ENCODE measurements around the gene AGK. TPM values are rescaled to one million over a fixed set of nuclear protein-coding genes. Genes with fewer than 3 reads are reported as not detected.

The AGK gene, protein sequence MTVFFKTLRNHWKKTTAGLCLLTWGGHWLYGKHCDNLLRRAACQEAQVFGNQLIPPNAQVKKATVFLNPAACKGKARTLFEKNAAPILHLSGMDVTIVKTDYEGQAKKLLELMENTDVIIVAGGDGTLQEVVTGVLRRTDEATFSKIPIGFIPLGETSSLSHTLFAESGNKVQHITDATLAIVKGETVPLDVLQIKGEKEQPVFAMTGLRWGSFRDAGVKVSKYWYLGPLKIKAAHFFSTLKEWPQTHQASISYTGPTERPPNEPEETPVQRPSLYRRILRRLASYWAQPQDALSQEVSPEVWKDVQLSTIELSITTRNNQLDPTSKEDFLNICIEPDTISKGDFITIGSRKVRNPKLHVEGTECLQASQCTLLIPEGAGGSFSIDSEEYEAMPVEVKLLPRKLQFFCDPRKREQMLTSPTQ
- 27.4 TPM for polyA plus RNA-seq
- long read RNA-seq, donor 1, partial matches to known transcripts = 9 of 9 reads
- long read RNA-seq, donor 1, other reads (novel, unspliced or antisense) = 0 of 9 reads
- long read RNA-seq, donor 2, partial matches to known transcripts = 6 of 9 reads
- long read RNA-seq, donor 2, other reads (novel, unspliced or antisense) = 0 of 9 reads
- long read RNA-seq, donor 3, partial matches to known transcripts = 60 of 68 reads
- long read RNA-seq, donor 3, other reads (novel, unspliced or antisense) = 6 of 68 reads
- long read RNA-seq, donor 4 = 0 reads
- long read RNA-seq, donor 5, partial matches to known transcripts = 0 of 2 reads
- long read RNA-seq, donor 5, other reads (novel, unspliced or antisense) = 0 of 2 reads
- long read RNA-seq, donor 6, partial matches to known transcripts = 161 of 168 reads
- long read RNA-seq, donor 6, other reads (novel, unspliced or antisense) = 7 of 168 reads
- long read RNA-seq, donor 7, partial matches to known transcripts = 0 of 1 reads
- long read RNA-seq, donor 7, other reads (novel, unspliced or antisense) = 0 of 1 reads
- long read RNA-seq, donor 8, partial matches to known transcripts = 13 of 15 reads
- long read RNA-seq, donor 8, other reads (novel, unspliced or antisense) = 0 of 15 reads
- long read RNA-seq, donor 9, partial matches to known transcripts = 0 of 1 reads
- long read RNA-seq, donor 9, other reads (novel, unspliced or antisense) = 0 of 1 reads
- long read RNA-seq, donor 10, partial matches to known transcripts = 6 of 8 reads
- long read RNA-seq, donor 10, other reads (novel, unspliced or antisense) = 0 of 8 reads
- long read RNA-seq, donor 11, partial matches to known transcripts = 0 of 1 reads
- long read RNA-seq, donor 11, other reads (novel, unspliced or antisense) = 0 of 1 reads

DNA sequence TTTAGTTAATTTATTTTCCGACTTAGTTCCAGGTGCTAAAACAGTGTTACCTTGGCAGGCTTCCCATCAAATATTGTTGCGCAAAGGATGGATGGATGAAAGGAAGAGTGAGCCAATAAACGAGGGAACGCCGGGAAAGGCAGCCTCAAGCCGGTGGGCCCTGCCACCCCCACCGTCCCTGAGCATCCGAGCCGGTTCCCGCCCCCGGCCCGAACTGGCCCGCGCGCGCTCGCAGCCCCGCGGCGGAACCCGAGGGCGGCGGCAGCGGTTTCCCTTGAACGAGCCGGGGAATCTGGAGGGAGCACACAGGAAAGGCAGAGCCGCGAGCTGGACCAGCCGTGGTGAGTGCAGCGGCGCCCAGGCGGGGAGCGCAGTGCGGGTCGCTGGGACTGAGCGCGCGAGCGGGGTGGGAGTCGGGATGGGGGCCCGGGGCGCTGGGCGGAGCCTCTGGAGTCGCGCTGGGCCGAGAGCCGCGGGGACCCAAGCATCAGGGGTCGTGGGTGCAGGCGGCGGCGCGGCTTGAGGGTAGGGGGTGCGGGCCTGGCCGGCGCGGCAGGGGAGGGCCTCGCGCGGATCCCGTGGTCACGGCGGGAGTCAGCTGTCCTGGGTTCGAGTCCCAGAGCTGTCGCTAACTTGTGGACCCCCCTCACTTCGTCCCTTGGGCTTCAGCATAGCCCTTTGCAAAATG, at the start of gene AGK:
TSS of gene AGK (plus strand) at position 317 of the 688 bp plus-strand sequence. CDS start 4,057 bp downstream, outside the sequence.
- H3K27ac ChIP-seq (ENCODE audit: low read length) = peak within 1 kb of the TSS; percentile 2
- no CpG with 5 or more reads among the region's 66 CpGs for WGBS (ENCODE audit: insufficient coverage, low lambda C conversion rate)
- H3K9me3 ChIP-seq (ENCODE audit: control insufficient read depth, low read depth, low read length) = no peaks in the 10 kb centered on the region
- peak; percentile 48 to 79 for DNase-seq
- no peaks in the 10 kb centered on the region for H3K36me3 ChIP-seq (ENCODE audit: control insufficient read depth, insufficient read depth, low read length)
- no peaks in the 10 kb centered on the region for H3K27me3 ChIP-seq (ENCODE audit: control insufficient read depth, insufficient read depth, low read length)
- H3K4me3 ChIP-seq (ENCODE audit: low read length) = peak within 1 kb of the TSS; percentile 47
- peaks cover 6% of the 10 kb centered on the region for H3K4me1 ChIP-seq (ENCODE audit: control insufficient read depth, insufficient read depth, low read length)

DNA sequence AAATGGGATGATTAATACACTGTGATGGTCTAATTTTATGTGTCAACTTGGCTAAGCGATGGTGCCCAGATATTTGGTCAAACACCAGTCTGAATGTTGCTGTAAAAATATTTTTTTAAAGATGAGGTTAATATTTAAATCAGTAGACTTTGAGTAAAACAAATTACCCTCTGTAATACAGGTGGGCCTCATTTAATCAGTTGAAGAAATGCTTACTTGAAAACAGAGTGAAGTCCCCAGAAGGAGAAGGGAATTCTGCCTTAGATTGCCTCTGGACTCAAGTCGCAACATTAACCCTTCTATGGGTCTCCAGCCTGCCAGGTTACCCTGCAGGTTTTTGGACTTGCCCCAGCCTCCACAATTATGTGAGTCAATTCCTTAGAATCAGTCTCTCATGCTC, 49.8 kb upstream of the AGK start:
- H3K27me3 ChIP-seq (ENCODE audit: control insufficient read depth, insufficient read depth, low read length) = peaks cover 2% of the 10 kb centered on the region
- no peaks in the 10 kb centered on the region for H3K4me1 ChIP-seq (ENCODE audit: control insufficient read depth, insufficient read depth, low read length)
- H3K4me3 ChIP-seq (ENCODE audit: low read length) = no peak overlapping the region
- no peaks in the 10 kb centered on the region for H3K36me3 ChIP-seq (ENCODE audit: control insufficient read depth, insufficient read depth, low read length)
- no peaks in the 10 kb centered on the region for H3K9me3 ChIP-seq (ENCODE audit: control insufficient read depth, low read depth, low read length)
- DNase-seq = no peak
- no CpG with 5 or more reads among the region's 2 CpGs for WGBS (ENCODE audit: insufficient coverage, low lambda C conversion rate)
- H3K27ac ChIP-seq (ENCODE audit: low read length) = no peak overlapping the region

DNA sequence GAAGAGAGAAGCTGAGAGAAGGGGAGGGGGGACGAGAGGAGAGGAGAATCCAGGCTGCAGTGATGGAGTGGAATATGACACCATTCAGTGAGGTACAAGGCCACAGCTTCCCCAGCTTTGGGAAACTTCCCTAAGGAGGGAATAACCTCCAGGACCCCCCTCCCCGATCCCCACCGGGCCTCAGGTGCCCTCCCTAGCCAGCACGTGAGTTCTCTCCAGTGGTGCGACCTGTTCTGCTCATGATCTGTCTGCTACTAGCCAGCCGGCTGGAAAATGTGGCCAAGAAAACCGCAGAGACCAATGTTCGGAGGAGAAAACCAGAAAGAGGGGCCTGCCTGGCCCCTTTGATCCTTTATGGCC, 39.9 kb upstream of the AGK start:
- Histone ChIP-seq H3K27ac (ENCODE audit: low read length) (no peak overlapping the region), H3K36me3 (ENCODE audit: control insufficient read depth, insufficient read depth, low read length) (no peaks in the 10 kb centered on the region), H3K9me3 (ENCODE audit: control insufficient read depth, low read depth, low read length) (no peaks in the 10 kb centered on the region), H3K27me3 (ENCODE audit: control insufficient read depth, insufficient read depth, low read length) (peaks cover 40% of the 10 kb centered on the region), H3K4me1 (ENCODE audit: control insufficient read depth, insufficient read depth, low read length) (peaks cover 3% of the 10 kb centered on the region), H3K4me3 (ENCODE audit: low read length) (no peak overlapping the region)
- WGBS (ENCODE audit: insufficient coverage, low lambda C conversion rate) = no CpG with 5 or more reads among the region's 8 CpGs
- no peak for DNase-seq

DNA sequence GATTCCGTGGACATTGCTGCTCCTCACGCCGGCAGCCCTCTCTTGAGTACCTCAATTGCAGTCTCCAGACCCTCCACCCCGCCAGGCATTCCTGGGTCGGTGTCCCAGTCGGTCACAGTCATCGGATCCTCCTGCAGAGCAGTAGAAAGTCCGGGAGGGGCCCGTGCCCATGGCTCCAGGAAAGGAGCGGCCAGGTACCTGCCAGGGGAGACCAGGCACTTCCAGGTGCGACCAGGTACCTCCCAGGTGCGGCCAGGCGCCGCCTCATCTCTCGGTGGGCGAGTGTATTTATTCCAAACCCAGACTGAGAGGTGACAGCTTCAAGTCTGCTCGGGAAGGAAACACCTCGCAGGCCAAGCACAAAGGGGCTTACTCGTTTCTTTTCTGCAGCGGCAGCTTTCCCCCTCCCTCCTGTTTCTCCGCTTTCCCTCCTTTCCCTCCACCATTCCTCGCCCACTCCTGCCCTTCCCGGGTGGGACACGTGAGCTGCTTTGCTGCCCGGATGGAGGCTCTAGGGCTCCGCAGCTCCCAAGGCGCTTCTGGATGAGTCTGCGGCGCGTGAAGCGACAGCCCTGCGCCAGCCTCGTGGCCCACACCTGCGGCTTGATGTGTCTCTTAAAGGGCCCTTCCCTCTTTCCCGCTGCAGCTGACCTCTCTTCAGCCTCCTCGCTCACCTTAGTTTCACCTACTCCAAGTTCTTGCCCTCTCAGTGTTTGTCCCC, 39.4 kb upstream of the AGK start:
- H3K4me3 ChIP-seq (ENCODE audit: low read length) = no peak overlapping the region
- DNase-seq = peak; percentile 8 to 41
- H3K9me3 ChIP-seq (ENCODE audit: control insufficient read depth, low read depth, low read length) = no peaks in the 10 kb centered on the region
- peaks cover 3% of the 10 kb centered on the region for H3K4me1 ChIP-seq (ENCODE audit: control insufficient read depth, insufficient read depth, low read length)
- no CpG with 5 or more reads among the region's 36 CpGs for WGBS (ENCODE audit: insufficient coverage, low lambda C conversion rate)
- peaks cover 42% of the 10 kb centered on the region for H3K27me3 ChIP-seq (ENCODE audit: control insufficient read depth, insufficient read depth, low read length)
- no peaks in the 10 kb centered on the region for H3K36me3 ChIP-seq (ENCODE audit: control insufficient read depth, insufficient read depth, low read length)
- H3K27ac ChIP-seq (ENCODE audit: low read length) = no peak overlapping the region

DNA sequence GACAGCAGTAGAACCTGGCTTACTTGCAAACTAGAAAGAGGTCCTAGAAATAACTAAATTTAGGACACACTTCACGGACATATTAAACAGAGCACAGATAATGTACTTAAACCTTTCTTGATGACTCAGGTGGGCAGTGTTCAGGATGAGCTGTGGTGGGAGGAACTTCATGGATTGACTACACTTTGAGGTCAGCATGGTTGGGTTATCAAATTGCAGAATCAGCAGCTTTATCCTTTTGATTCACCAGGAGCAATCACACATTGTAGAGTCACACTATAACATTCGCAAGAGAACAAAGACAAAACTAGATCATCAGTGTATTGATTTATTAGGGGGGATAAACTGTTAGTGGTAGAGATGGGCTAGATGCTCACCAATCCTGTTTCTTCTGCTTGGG, 38.6 kb upstream of the AGK start:
- Histone ChIP-seq H3K9me3 (ENCODE audit: control insufficient read depth, low read depth, low read length) (no peaks in the 10 kb centered on the region), H3K4me3 (ENCODE audit: low read length) (no peak overlapping the region), H3K27ac (ENCODE audit: low read length) (no peak overlapping the region), H3K4me1 (ENCODE audit: control insufficient read depth, insufficient read depth, low read length) (peaks cover 3% of the 10 kb centered on the region), H3K27me3 (ENCODE audit: control insufficient read depth, insufficient read depth, low read length) (peaks cover 45% of the 10 kb centered on the region), H3K36me3 (ENCODE audit: control insufficient read depth, insufficient read depth, low read length) (no peaks in the 10 kb centered on the region)
- WGBS (ENCODE audit: insufficient coverage, low lambda C conversion rate) = no CpG with 5 or more reads among the region's 2 CpGs
- DNase-seq = no peak

DNA sequence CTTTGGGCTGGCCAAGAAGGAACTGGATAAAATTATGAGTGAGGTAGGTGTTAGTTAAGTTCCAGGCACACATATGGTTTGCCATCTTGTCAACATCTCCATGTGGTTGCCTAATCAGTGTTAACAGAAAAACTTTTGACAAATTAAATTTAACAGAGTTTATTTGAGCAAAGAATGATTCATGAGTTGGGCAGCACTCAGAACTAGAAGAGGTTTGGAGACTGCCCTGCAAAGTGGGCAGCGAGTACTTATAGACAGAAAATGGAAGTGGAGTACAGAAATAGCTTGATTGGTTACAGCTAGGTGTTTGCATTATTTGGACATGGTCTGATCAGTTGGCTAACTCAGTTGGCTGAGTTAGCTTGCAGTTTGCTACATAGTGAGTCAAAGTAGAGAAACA, 37.5 kb upstream of the AGK start:
- WGBS (ENCODE audit: insufficient coverage, low lambda C conversion rate) = no CpG with 5 or more reads among the region's 1 CpG
- Histone ChIP-seq H3K27ac (ENCODE audit: low read length) (no peak overlapping the region), H3K27me3 (ENCODE audit: control insufficient read depth, insufficient read depth, low read length) (peaks cover 45% of the 10 kb centered on the region), H3K36me3 (ENCODE audit: control insufficient read depth, insufficient read depth, low read length) (no peaks in the 10 kb centered on the region), H3K4me1 (ENCODE audit: control insufficient read depth, insufficient read depth, low read length) (peaks cover 3% of the 10 kb centered on the region), H3K9me3 (ENCODE audit: control insufficient read depth, low read depth, low read length) (no peaks in the 10 kb centered on the region), H3K4me3 (ENCODE audit: low read length) (no peak overlapping the region)
- no peak for DNase-seq

DNA sequence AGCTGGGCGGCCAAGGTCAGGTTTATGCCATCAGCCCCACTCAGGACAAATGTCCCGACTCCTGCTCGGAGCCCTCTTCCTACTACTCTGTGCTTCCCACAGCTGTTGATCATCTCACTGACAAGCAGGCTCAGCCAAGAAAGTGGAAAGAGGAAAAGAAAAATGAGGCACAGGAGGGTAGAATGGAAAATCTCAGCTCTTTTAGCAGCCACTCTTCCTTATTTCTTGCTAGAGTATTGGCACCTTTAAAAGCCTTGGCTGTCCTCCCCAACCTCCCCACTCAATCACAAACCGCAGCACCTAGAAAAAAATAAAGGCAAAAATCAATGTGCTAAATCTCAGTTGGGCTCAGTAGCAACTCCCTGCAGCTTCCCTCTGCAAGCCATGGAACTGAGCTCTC, 35.3 kb upstream of the AGK start:
- Histone ChIP-seq H3K4me3 (ENCODE audit: low read length) (no peak overlapping the region), H3K27me3 (ENCODE audit: control insufficient read depth, insufficient read depth, low read length) (peaks cover 33% of the 10 kb centered on the region), H3K27ac (ENCODE audit: low read length) (no peak overlapping the region), H3K4me1 (ENCODE audit: control insufficient read depth, insufficient read depth, low read length) (peaks cover 3% of the 10 kb centered on the region), H3K36me3 (ENCODE audit: control insufficient read depth, insufficient read depth, low read length) (no peaks in the 10 kb centered on the region), H3K9me3 (ENCODE audit: control insufficient read depth, low read depth, low read length) (no peaks in the 10 kb centered on the region)
- no peak for DNase-seq
- 100% methylated on average over 1 of the region's 4 CpGs for WGBS (ENCODE audit: insufficient coverage, low lambda C conversion rate)

DNA sequence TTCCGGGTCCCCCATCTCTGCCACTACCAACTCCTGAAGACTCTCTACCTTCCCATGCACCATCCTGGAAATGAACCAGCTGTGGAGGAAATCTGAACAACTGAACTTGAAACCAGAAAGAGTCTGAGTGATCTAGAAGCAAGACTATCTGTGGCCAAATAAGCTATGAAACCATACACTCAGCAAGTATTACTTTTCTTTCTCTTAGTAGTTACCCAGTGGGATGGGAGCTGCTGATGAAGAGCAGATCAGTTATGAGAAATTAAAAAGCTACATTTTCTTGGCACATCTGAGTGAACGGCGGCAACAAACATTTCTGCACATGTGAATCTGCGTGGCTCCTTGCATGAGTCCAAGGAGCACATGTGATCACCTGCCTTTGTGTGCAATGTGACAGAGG, 31.6 kb upstream of the AGK start:
- Histone ChIP-seq H3K27me3 (ENCODE audit: control insufficient read depth, insufficient read depth, low read length) (peaks cover 12% of the 10 kb centered on the region), H3K27ac (ENCODE audit: low read length) (no peak overlapping the region), H3K4me3 (ENCODE audit: low read length) (no peak overlapping the region), H3K36me3 (ENCODE audit: control insufficient read depth, insufficient read depth, low read length) (no peaks in the 10 kb centered on the region), H3K9me3 (ENCODE audit: control insufficient read depth, low read depth, low read length) (no peaks in the 10 kb centered on the region), H3K4me1 (ENCODE audit: control insufficient read depth, insufficient read depth, low read length) (no peaks in the 10 kb centered on the region)
- no CpG with 5 or more reads among the region's 4 CpGs for WGBS (ENCODE audit: insufficient coverage, low lambda C conversion rate)
- DNase-seq = no peak

DNA sequence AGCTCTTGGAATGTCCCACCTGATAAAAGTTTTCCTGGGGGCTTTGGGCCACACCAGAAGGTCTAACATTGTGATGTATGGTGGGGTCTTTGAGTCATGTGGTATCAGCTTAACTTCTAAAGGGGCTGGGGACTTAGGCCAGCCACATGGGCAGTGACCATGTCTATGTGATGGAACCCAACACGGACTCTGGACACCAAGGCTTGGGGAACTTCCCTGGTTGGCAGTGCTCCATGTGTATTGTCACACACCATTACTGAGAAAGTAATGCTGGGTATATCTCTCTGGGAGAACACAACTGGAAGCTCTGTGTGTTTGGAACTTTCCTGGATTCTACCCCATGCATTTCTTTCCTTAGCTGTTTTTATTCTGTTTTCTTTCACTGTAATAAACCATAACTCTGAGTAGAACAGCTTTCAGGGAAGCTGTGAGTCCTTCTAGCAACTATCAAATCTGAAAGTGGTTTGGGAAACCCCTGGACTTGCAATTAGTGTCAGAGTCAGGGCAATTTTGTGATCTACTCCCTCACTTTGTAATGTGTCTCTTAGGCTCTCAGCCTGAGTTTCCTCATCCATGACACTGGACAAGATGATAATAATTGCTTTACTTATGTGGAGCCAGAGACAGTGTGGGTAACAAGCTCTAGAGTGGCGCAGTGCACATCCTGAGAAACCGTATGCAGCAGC, 28.4 kb upstream of the AGK start:
- WGBS (ENCODE audit: insufficient coverage, low lambda C conversion rate) = no CpG with 5 or more reads among the region's 3 CpGs
- Histone ChIP-seq H3K9me3 (ENCODE audit: control insufficient read depth, low read depth, low read length) (no peaks in the 10 kb centered on the region), H3K27ac (ENCODE audit: low read length) (no peak overlapping the region), H3K36me3 (ENCODE audit: control insufficient read depth, insufficient read depth, low read length) (no peaks in the 10 kb centered on the region), H3K4me1 (ENCODE audit: control insufficient read depth, insufficient read depth, low read length) (no peaks in the 10 kb centered on the region), H3K27me3 (ENCODE audit: control insufficient read depth, insufficient read depth, low read length) (peaks cover 3% of the 10 kb centered on the region), H3K4me3 (ENCODE audit: low read length) (no peak overlapping the region)
- no peak for DNase-seq

Measured in large intestine (tissue), 12 donors.